ENCODE measurements around the gene APP.

APP gene

GRCh38 chr21:26125433-26126167 is 45.0 kb downstream of the APP start:
- no peak for DNase-seq

- DNase-seq = no peak
Measured at GRCh38 chr21:26124896-26125295, 45.7 kb downstream of the APP start.

- no peak for DNase-seq
Measured at GRCh38 chr21:26124421-26124833, 46.1 kb downstream of the APP start.

- DNase-seq = no peak
Measured at GRCh38 chr21:26123012-26123411, 47.6 kb downstream of the APP start.

- DNase-seq = no peak
Measured at GRCh38 chr21:26120828-26121227, 49.7 kb downstream of the APP start.

- no peak for DNase-seq
Measured at GRCh38 chr21:26119906-26120305, 50.7 kb downstream of the APP start.

- no peak for DNase-seq
Measured at GRCh38 chr21:26118938-26119540, 51.5 kb downstream of the APP start.

- no peak for DNase-seq
Measured at GRCh38 chr21:26117972-26118367, 52.6 kb downstream of the APP start.

GRCh38 chr21:26117324-26117971 is 53.1 kb downstream of the APP start:
- no peak for DNase-seq

- no peak for DNase-seq
Measured at GRCh38 chr21:26116456-26117011, 54.0 kb downstream of the APP start.

- no peak for DNase-seq
Measured at GRCh38 chr21:26115899-26116298, 54.7 kb downstream of the APP start.

GRCh38 chr21:26115305-26115704 is 55.3 kb downstream of the APP start:
- no peak for DNase-seq

- no peak for DNase-seq
Measured at GRCh38 chr21:26112975-26113374, 57.6 kb downstream of the APP start.

- no peak for DNase-seq
Measured at GRCh38 chr21:26112127-26112742, 58.3 kb downstream of the APP start.

- DNase-seq = no peak
Measured at GRCh38 chr21:26110715-26111114, 59.9 kb downstream of the APP start.

GRCh38 chr21:26107429-26107828 is 63.1 kb downstream of the APP start:
- no peak for DNase-seq

- DNase-seq = no peak
Measured at GRCh38 chr21:26106562-26106961, 64.0 kb downstream of the APP start.

GRCh38 chr21:26105819-26106218 is 64.8 kb downstream of the APP start:
- DNase-seq = no peak

GRCh38 chr21:26100573-26100972 is 70.0 kb downstream of the APP start:
- DNase-seq = no peak

GRCh38 chr21:26099610-26100219 is 70.9 kb downstream of the APP start:
- DNase-seq = no peak

- no peak for DNase-seq
Measured at GRCh38 chr21:26098772-26099397, 71.7 kb downstream of the APP start.

GRCh38 chr21:26097475-26097874 is 73.1 kb downstream of the APP start:
- DNase-seq = no peak
